Fibroblast of skin of right biceps (primary cell): ENCODE data around the gene BTNL9.
"Not testable (repeated sequence)": the region's sequence is repeated elsewhere in the genome, so short reads cannot be mapped to it uniquely, and the experiment has no call there.

ENCODE experiments used
- DNase-seq: peaks from one replicate; pipeline ENCODE4 v3.0.0-alpha.2; 2013

Gene BTNL9

GRCh38 chr5:181101030-181101641 lies 61.1 kb downstream of the BTNL9 start:
- DNase-seq = not testable (repeated sequence)

- DNase-seq = not testable (repeated sequence)
Measured at GRCh38 chr5:181101930-181102674, 62.0 kb downstream of the BTNL9 start.

GRCh38 chr5:181104259-181104568 lies 64.1 kb downstream of the BTNL9 start:
- DNase-seq = not testable (repeated sequence)

GRCh38 chr5:181104606-181105390 lies 64.7 kb downstream of the BTNL9 start:
- not testable (repeated sequence) for DNase-seq

GRCh38 chr5:181105391-181106025 lies 65.4 kb downstream of the BTNL9 start:
- no peak for DNase-seq

GRCh38 chr5:181107699-181108098 lies 67.6 kb downstream of the BTNL9 start:
- no peak for DNase-seq

- DNase-seq = no peak
Measured at GRCh38 chr5:181108578-181109165, 68.6 kb downstream of the BTNL9 start.

- no peak for DNase-seq
Measured at GRCh38 chr5:181109489-181110013, 69.5 kb downstream of the BTNL9 start.

GRCh38 chr5:181111010-181111409 lies 70.9 kb downstream of the BTNL9 start:
- no peak for DNase-seq
